HG03460 (cell line): ENCODE results near the gene ING2.
"Not testable (repeated sequence)": the region's sequence is repeated elsewhere in the genome, so short reads cannot be mapped to it uniquely, and the experiment has no call there.

ENCODE experiments used
- ATAC-seq: cut with Tn5 transposase; IDR thresholded peaks from one replicate; pipeline ENCODE4 v1.9.1; 2021; ENCODE audit not compliant: unreplicated experiment

The ING2 gene

DNA sequence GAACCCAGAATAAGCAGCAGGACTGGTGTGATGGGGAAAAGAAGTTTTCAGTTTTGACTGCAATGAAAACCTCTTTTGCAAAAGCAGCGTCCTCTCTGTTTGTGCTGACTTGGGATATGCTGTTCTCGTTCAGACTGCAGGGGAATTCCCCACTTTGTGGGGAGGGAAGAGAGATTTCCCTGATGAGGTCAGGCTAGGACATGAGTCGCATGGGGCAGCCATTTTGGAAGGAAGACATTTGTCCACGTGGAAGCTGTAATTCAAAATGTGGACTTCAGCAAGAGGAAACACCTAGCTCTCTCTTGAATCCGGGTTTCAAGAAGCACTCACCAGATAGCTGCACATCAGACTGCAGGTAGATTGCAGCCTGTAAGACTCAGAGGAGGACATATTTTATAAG is 39.3 kb downstream of the ING2 start:
- ATAC-seq, result no peak

- no peak for ATAC-seq
These were observed 41.5 kb downstream of the ING2 start for GRCh38 chr4:183546376-183546775.

DNA sequence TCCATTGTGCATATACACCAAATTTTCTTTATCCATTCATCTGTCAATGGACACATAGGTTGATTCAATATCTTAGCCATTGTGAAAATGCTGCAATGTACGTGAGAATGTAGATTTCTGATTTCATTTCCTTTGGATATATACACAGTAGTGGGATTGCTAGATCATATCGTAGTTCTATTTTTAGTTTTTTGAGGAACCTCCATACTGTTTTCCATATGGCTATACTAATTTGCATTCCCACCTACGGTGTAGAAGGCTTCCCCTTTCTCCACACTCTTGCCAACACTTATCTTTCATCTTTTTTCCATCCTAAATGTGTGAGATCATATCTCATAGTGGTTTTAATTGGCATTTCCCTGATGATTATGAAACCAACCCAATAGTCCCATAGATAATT is 43.4 kb downstream of the ING2 start:
- ATAC-seq, result no peak

- no peak for ATAC-seq
These were observed 45.7 kb downstream of the ING2 start for GRCh38 chr4:183550345-183551093.

DNA sequence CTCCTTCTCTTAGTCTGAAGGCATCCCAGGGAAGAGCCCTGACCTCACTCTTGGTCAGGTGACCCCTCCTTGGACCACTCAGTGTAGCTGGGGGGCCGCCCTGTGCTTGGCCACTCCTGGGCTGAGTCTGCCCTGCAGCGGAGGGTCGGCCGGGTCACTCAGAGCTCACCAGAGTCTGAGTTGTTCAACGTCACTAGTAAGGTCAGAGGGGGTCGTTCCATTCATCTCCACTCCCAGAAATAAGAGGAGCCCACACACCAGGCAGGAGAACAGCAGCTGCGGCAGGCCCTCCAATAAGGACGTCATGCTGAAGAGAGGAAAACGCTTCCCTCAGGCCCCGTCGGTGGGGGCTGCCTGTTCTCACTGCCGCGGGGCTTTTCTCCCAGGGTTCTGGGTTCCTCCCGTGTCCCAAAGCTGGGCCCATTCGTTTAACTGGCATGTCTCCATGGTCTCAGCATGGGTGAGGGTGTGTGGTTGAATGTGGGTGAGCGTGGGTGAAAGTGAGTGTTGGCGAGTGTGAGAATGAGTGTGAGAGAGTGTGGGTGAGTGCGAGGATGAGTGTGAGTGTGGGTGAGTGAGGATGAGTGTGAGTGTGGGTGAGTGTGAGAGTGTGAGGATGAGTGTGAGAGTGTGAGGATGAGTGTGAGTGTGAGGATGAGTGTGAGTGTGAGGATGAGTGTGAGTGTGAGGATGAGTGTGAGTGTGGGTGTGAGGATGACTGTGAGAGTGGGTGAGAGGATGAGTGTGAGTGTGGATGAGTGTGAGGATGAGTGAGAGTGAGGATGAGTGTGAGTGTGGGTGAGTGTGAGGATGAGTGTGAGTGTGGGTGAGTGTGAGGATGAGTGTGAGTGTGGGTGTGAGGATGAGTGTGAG is 47.7 kb downstream of the ING2 start:
- ATAC-seq, result no peak

GRCh38 chr4:183553147-183553478 is 48.3 kb downstream of the ING2 start:
- ATAC-seq, result not testable (repeated sequence)

GRCh38 chr4:183553601-183554345 is 48.9 kb downstream of the ING2 start:
- ATAC-seq, result no peak

DNA sequence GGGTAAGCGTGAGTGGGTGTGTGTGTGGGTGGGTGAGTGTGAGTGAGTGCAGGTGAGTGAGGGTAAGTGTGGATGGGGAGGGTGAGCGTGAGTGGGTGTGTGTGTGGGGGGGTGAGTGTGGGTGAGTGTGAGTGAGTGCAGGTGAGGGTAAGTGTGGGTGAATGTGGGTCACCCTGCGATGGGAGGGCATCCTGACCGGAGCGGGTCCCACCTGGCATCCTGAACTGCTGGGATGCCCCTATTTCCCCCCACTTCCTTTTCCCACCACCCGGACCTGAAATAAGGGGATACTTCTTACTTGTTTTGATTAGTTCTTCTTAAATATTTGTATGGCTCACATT is 49.5 kb downstream of the ING2 start:
- no peak for ATAC-seq

GRCh38 chr4:183554878-183555585 is 50.2 kb downstream of the ING2 start:
- ATAC-seq, result no peak

DNA sequence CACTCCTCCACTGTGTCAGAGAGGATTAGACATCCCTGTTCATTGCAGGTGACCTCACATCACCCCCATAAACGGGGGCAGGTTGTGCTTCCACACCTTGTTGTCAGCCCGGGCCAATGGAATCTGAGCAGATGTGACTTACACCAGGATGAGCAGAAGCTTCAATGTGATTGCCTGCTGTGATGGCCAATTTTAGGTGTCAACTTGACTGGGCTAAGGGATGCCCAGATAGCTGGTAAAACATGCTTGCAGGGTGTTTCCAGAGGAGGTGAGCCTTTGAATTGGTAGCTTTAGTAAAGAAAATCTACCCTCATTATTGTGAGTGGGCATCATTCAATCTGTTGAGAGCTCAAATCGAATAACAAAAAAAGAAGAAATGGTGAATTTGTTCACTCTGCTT is 52.1 kb downstream of the ING2 start:
- no peak for ATAC-seq

- ATAC-seq, result no peak
These were observed 52.8 kb downstream of the ING2 start for GRCh38 chr4:183557611-183558010.

DNA sequence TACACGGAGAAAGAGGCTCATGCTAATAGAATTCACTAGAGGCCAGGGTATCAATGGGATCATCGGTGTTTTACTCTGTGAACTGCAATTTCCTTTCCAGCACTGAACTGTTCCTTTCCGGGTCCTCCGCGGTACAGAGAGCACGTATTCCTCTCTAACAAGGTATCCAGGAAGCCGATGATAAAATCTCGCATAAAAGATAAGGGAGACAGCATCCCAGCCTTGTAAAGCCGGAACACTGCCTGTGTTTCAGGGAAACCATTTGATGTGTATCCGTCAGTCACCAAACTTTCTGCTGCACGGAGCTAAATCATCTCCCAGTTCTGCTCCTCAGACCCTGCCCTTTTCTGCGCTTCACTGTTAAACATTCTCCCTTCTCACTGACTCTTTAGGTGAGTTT is 54.0 kb downstream of the ING2 start:
- no peak for ATAC-seq

DNA sequence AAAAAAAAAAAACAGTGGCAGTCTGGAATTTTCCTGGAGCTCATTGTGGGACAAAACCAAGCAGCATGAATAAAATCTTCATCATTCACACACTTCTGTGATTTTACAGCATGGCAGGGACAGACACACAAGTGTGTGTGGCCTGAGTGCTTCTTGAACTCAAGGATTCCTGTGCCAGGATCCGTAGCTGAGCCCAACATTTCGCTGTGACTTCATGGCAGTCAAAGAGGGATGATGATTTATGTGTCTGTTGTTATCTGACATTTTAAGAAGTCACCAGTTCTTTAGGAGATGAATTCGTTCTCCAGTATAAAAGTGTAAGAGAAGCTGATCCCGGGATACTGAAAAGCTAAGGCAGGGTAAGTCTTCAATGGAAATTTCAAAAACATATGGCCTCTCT is 57.0 kb downstream of the ING2 start:
- ATAC-seq, result no peak
